OCI-LY1 (cell line): ENCODE data around the gene FH.
A peak's percentile ranks its signal among the peaks of the same experiment; 100 is the strongest.

ENCODE experiments used
- H2AFZ ChIP-seq: fragments of 200-600 bp; sonication (generic), shearing (Covaris generic); 2 replicates; pipeline ENCODE4 v1.6.0; 2014; ENCODE audit warnings: antibody characterized with exemption, mild to moderate bottlenecking, low read length
- H3F3A ChIP-seq: fragments of 200-600 bp; sonication (generic), shearing (Covaris generic); 2 replicates; pipeline ENCODE4 v1.6.0; 2014; ENCODE audit warnings: mild to moderate bottlenecking, antibody characterized with exemption, low read length, moderate library complexity; ENCODE audit not compliant: insufficient read depth
- H3K27ac ChIP-seq: fragments of 200-600 bp; sonication (generic); 2 replicates; pipeline ENCODE4 v1.5.1; 2014; ENCODE audit warnings: low read length, mixed run types, mild to moderate bottlenecking, low read depth; ENCODE audit not compliant: poor library complexity, severe bottlenecking
- H3K27me3 ChIP-seq: fragments of 200-600 bp; sonication (generic); 2 replicates; pipeline ENCODE4 v1.6.0; 2014; ENCODE audit warnings: antibody characterized with exemption, mild to moderate bottlenecking, low read length, moderate library complexity; ENCODE audit not compliant: insufficient read depth
- H3K36me3 ChIP-seq: fragments of 200-600 bp; sonication (generic); 2 replicates; pipeline ENCODE4 v1.6.1; 2014; ENCODE audit warnings: mild to moderate bottlenecking, antibody characterized with exemption, low read length, moderate library complexity, mixed read lengths; ENCODE audit not compliant: insufficient read depth
- H3K4me1 ChIP-seq: fragments of 200-600 bp; sonication (generic); 2 replicates; pipeline ENCODE4 v1.5.1; 2014; ENCODE audit warnings: mild to moderate bottlenecking, low read length, moderate library complexity; ENCODE audit not compliant: insufficient read depth, severe bottlenecking
- H3K4me2 ChIP-seq: fragments of 200-600 bp; sonication (generic), shearing (Covaris generic); 2 replicates; pipeline ENCODE4 v1.6.1; 2014; ENCODE audit warnings: low read length
- H3K4me3 ChIP-seq: fragments of 200-600 bp; sonication (generic); 2 replicates; pipeline ENCODE4 v1.5.1; 2014; ENCODE audit warnings: low read length, low read depth, mild to moderate bottlenecking, mixed read lengths; ENCODE audit not compliant: poor library complexity, severe bottlenecking
- H3K79me2 ChIP-seq: fragments of 200-600 bp; shearing (Covaris generic); 2 replicates; pipeline ENCODE4 v1.6.1; 2016; ENCODE audit warnings: mixed run types, low read length, mixed read lengths; ENCODE audit not compliant: insufficient read depth
- H3K9ac ChIP-seq: fragments of 200-600 bp; sonication (generic), shearing (Covaris generic); 2 replicates; pipeline ENCODE4 v1.6.1; 2014; ENCODE audit warnings: mild to moderate bottlenecking, low read length, mixed read lengths
- H3K9me2 ChIP-seq: fragments of 200-600 bp; sonication (generic), shearing (Covaris generic); 2 replicates; pipeline ENCODE4 v1.6.1; 2014; ENCODE audit warnings: low read depth, mild to moderate bottlenecking, low read length, mixed read lengths
- H3K9me3 ChIP-seq: fragments of 200-600 bp; shearing (Covaris generic); 2 replicates; pipeline ENCODE4 v1.6.1; 2014; ENCODE audit warnings: low read length, mixed read lengths
- H4K20me1 ChIP-seq: fragments of 200-600 bp; sonication (generic), shearing (Covaris generic); 2 replicates; pipeline ENCODE4 v1.6.0; 2016; ENCODE audit warnings: mild to moderate bottlenecking, low read length; ENCODE audit not compliant: insufficient read depth
- EZH2 ChIP-seq: fragments of 200-600 bp; sonication (generic), shearing (Covaris generic); IDR thresholded peaks from 2 replicates; pipeline ENCODE4 v1.8.0; 2017; ENCODE audit warnings: borderline replicate concordance, mixed run types, mild to moderate bottlenecking, antibody characterized with exemption, low read length, moderate library complexity, mixed read lengths
- TF ChIP-seq, protein P1 (sequence below): fragments of 200-600 bp; sonication (generic), shearing (Covaris generic); IDR thresholded peaks from 2 replicates; pipeline ENCODE4 v1.5.1; 2017; ENCODE audit warnings: mild to moderate bottlenecking, antibody characterized with exemption, low read length, moderate library complexity, mixed read lengths

FH gene

DNA sequence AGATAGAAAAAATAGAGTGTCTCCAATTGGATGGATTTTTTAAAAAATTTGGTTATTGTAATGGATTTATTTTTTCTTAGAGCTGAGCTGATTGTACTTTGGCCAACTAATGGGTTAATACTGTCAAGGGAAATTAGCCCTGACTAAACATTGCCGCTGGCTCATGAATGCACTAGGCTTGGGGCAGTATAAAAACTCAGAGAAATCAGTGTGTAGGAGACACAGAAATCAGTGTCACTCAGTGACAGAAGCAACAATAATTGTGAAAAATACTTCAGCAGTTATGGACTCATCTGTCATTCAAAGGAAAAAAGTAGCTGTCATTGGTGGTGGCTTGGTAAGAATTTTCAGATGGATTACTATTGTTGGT is 12.6 kb upstream of the FH start, which contains the start of gene KMO:
KMO (plus strand) TSS at position 217 of the 370 bp plus-strand sequence; CDS start at position 284, 67 bp downstream.
- Histone ChIP-seq H3K27me3 (no peaks in the 10 kb centered on the region), H2AFZ (no peak within 1 kb of the TSS), H3K4me3 (peak within 1 kb of the TSS; percentile 51), H3F3A (no peaks in the 10 kb centered on the region), H3K4me2 (peak within 1 kb of the TSS; percentile 54), H3K27ac (peak within 1 kb of the TSS; percentile 89), H3K9ac (peak within 1 kb of the TSS; percentile 45), H3K9me3 (no peaks in the 10 kb centered on the region), H3K9me2 (no peaks in the 10 kb centered on the region), H4K20me1 (no peaks in the 10 kb centered on the region), H3K36me3 (no peaks in the 10 kb centered on the region; the same call in 1 of the 2 replicates), H3K79me2 (no peaks in the 10 kb centered on the region), H3K4me1 (peaks cover 31% of the 10 kb centered on the region)
- TF ChIP-seq, protein P1, sequence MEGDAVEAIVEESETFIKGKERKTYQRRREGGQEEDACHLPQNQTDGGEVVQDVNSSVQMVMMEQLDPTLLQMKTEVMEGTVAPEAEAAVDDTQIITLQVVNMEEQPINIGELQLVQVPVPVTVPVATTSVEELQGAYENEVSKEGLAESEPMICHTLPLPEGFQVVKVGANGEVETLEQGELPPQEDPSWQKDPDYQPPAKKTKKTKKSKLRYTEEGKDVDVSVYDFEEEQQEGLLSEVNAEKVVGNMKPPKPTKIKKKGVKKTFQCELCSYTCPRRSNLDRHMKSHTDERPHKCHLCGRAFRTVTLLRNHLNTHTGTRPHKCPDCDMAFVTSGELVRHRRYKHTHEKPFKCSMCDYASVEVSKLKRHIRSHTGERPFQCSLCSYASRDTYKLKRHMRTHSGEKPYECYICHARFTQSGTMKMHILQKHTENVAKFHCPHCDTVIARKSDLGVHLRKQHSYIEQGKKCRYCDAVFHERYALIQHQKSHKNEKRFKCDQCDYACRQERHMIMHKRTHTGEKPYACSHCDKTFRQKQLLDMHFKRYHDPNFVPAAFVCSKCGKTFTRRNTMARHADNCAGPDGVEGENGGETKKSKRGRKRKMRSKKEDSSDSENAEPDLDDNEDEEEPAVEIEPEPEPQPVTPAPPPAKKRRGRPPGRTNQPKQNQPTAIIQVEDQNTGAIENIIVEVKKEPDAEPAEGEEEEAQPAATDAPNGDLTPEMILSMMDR, result no peak
- no peak for TF ChIP-seq EZH2

DNA sequence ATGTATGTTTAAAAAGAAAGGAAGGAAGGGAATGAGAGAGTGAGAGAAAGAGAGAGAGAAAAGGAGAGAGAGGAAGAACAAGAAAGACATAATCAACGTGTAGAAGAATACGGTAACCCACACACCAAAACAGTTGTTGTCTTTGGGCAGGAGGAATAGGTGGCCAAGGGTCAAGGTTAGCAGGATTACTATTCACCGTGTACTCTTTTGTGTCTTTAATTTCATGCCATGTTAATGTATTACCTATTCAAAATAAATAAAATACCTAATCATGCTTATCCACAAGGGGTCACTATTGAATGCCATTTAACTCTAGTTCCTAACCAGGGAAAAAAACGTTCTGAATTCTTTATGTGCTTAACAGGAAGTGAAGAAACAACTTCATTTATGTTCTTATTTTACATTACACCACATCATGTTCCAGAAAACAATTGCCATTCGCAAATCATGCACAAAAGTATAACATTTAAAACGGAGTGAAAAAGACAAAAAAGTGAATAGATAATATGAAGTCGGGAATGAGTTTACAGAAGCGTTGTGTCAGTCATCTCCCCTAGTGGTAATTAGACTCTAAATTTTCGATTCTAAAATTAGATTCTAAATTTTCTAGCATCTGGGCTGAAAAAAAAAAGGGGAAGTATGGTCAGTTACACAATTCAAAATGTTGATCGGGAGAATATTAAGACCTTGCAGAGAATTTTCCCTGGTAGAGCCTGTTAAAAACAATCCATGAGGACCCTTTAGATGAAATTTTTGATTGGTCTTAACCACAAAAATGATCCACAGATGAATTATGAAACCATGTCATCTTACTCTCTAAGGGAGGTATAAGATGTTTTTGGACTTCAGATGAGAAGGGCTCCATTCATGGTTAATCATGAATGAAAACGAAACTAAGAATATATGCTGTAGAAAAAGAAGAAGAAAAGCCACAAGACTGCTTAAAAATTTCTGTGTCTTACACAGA is 11.9 kb upstream of the FH start:
- TF ChIP-seq EZH2, result no peak
- TF ChIP-seq, protein P1, result peak; percentile 68
- Histone ChIP-seq H3K4me1 (peaks cover 31% of the 10 kb centered on the region), H3K9ac (peak overlapping the region; percentile 45)

DNA sequence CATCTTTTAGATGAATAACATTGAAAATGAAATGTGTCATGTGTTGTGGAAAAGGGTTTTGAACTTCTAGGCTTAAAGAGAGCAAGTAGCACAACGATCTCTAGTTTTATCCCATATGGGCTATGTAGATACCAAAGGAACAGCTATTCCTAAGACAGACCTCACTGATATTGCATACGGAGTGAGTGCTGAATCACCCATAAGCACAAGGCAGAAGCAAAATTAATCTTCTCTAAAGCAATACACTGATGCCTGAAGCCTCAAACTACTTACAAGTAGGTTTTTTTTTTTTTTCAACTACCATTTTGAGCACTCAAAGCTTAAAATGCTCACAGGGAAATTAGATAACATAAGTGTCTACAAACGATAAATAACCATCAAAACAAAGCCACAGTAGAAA is 7.6 kb upstream of the FH start:
- H3K4me3 ChIP-seq, result no peak overlapping the region

More for the DNA sequence above, 11.9 kb upstream of the FH start:
- Histone ChIP-seq H2AFZ (no peak overlapping the region), H4K20me1 (no peaks in the 10 kb centered on the region), H3K4me2 (peak overlapping the region; percentile 54), H3K36me3 (no peaks in the 10 kb centered on the region), H3K79me2 (no peaks in the 10 kb centered on the region), H3K27me3 (no peaks in the 10 kb centered on the region), H3F3A (no peaks in the 10 kb centered on the region), H3K4me3 (peak overlapping the region; percentile 51), H3K9me3 (no peaks in the 10 kb centered on the region), H3K9me2 (no peaks in the 10 kb centered on the region), H3K27ac (peak overlapping the region; percentile 89)

More for the DNA sequence above, 7.6 kb upstream of the FH start:
- no peak for TF ChIP-seq EZH2
- TF ChIP-seq, protein P1, result no peak
- no peaks in the 10 kb centered on the region for H3K9me2 ChIP-seq
- no peak overlapping the region for H3K27ac ChIP-seq
- no peak overlapping the region for H3K4me2 ChIP-seq
- no peaks in the 10 kb centered on the region for H3F3A ChIP-seq
- no peak overlapping the region for H3K9ac ChIP-seq
- no peak overlapping the region for H2AFZ ChIP-seq
- H3K9me3 ChIP-seq, result no peaks in the 10 kb centered on the region
- no peaks in the 10 kb centered on the region for H4K20me1 ChIP-seq
- H3K4me1 ChIP-seq, result peaks cover 11% of the 10 kb centered on the region
- no peaks in the 10 kb centered on the region for H3K36me3 ChIP-seq
- no peaks in the 10 kb centered on the region for H3K79me2 ChIP-seq
- no peaks in the 10 kb centered on the region for H3K27me3 ChIP-seq
